MCF 10A (cell line): Measurements from ENCODE around the gene DRAM1. TPM values are rescaled to one million over a fixed set of nuclear protein-coding genes. Genes with fewer than 3 reads are reported as not detected.

Experiments used
- BruUV-seq: library from RNA; stranded (reverse); fragments of 400-500 nt; replicated peaks from 2 replicates; lab custom pipeline; 2021; lab: Mats Ljungman, UMichigan
- CTCF ChIA-PET: fragments of 300-600 bp; sonication (Branson Sonifier 250); formaldehyde crosslinking; extraction: SDS; loops from one replicate; lab custom pipeline; 2021; ENCODE audit warnings: antibody characterized with exemption, inconsistent platforms; lab: Yijun Ruan, JAX
- POLR2A ChIA-PET: fragments of 300-600, 350-650 bp; sonication (Branson Sonifier 250); formaldehyde crosslinking; extraction: SDS; loops from one replicate; lab custom pipeline; 2020; ENCODE audit warnings: antibody characterized with exemption, inconsistent platforms; lab: Yijun Ruan, JAX
- DNase-seq: peaks from one replicate; pipeline ENCODE4 v3.0.0-alpha.2; 2018; ENCODE audit not compliant: unreplicated experiment
- H3K27ac Mint-ChIP-seq: one replicate; pipeline ENCODE4 v1.8.0; 2022; ENCODE audit warnings: mild to moderate bottlenecking, low read depth, mixed read lengths; ENCODE audit not compliant: unreplicated experiment
- H3K27me3 Mint-ChIP-seq: one replicate; pipeline ENCODE4 v1.8.0; 2022; ENCODE audit warnings: mixed read lengths; ENCODE audit not compliant: insufficient read depth, unreplicated experiment
- H3K36me3 Mint-ChIP-seq: one replicate; pipeline ENCODE4 v1.8.0; 2022; ENCODE audit warnings: mild to moderate bottlenecking, moderate library complexity, mixed read lengths; ENCODE audit not compliant: insufficient read depth, unreplicated experiment
- H3K4me1 Mint-ChIP-seq: one replicate; pipeline ENCODE4 v1.8.0; 2022; ENCODE audit warnings: mixed read lengths; ENCODE audit not compliant: insufficient read depth, unreplicated experiment
- H3K4me3 Mint-ChIP-seq: one replicate; pipeline ENCODE4 v1.8.0; 2022; ENCODE audit warnings: mild to moderate bottlenecking, moderate library complexity, mixed read lengths; ENCODE audit not compliant: unreplicated experiment
- H3K9me3 Mint-ChIP-seq: one replicate; pipeline ENCODE4 v1.8.0; 2022; ENCODE audit warnings: mixed read lengths; ENCODE audit not compliant: unreplicated experiment
- CTCF ChIP-seq: fragments of 200-600 bp; IDR thresholded peaks from one replicate; pipeline ENCODE4 v1.8.0; 2022; ENCODE audit warnings: antibody characterized with exemption, mild to moderate bottlenecking; ENCODE audit not compliant: unreplicated experiment
- intact Hi-C: fragments of 100-400 bp; cut with micrococcal nuclease; formaldehyde crosslinking; loops from 2 replicates; pipeline ENCODE4 v1.14.1; 2022
- total RNA-seq: library from RNA; stranded (reverse); gene quantifications from 2 replicates; pipeline ENCODE4 v1.2.3, GENCODE V29; 2022

Gene DRAM1
- total RNA-seq, 1 experiment from 2014 or later = 8.7 TPM

GRCh38 chr12:101839324-101840283 is 37.8 kb upstream of the DRAM1 start:
- Mint-ChIP-seq H3K4me1 (no peaks in the 10 kb centered on the region), H3K27ac (no peak overlapping the region), H3K27me3 (no peaks in the 10 kb centered on the region), H3K9me3 (no peaks in the 10 kb centered on the region), H3K36me3 (no peaks in the 10 kb centered on the region), H3K4me3 (no peak overlapping the region)
- TF ChIP-seq CTCF = peak; percentile 83
- DNase-seq = peak; percentile 70
- ChIA-PET CTCF (interaction anchor here (0.6 to 6.3 kb wide), 56 partner anchors 9 to 901 kb away, joined by 3 to 73 read pairs (median 4); partner anchors contain the start of genes ARL1, DRAM1 and GNPTAB), POLR2A (interaction anchor here (0.9 to 1.6 kb wide), 3 partner anchors 8 to 48 kb away, joined by 4 to 7 read pairs (median 7); partner anchors contain the start of gene GNPTAB)
- BruUV-seq = no TSS peak
- intact Hi-C loops = loop anchor here (1.0 to 2.0 kb wide), 4 partner anchors 47 to 425 kb away; no protein-coding TSS in a partner anchor

GRCh38 chr12:101841069-101841468 is 36.3 kb upstream of the DRAM1 start:
- no peak overlapping the region for H3K4me3 Mint-ChIP-seq
- no peaks in the 10 kb centered on the region for H3K9me3 Mint-ChIP-seq
- BruUV-seq = no TSS peak

GRCh38 chr12:101845137-101845711 is 32.2 kb upstream of the DRAM1 start:
- intact Hi-C loops = no loop called here

More at GRCh38 chr12:101841069-101841468, 36.3 kb upstream of the DRAM1 start:
- Mint-ChIP-seq H3K36me3 (no peaks in the 10 kb centered on the region), H3K27me3 (no peaks in the 10 kb centered on the region), H3K27ac (no peak overlapping the region), H3K4me1 (no peaks in the 10 kb centered on the region)
- intact Hi-C loops = no loop called here
- no peak for DNase-seq
- ChIA-PET CTCF (interaction anchor here (0.8 to 6.3 kb wide), 15 partner anchors 8 to 426 kb away, joined by 3 to 73 read pairs (median 8); partner anchors contain the start of gene GNPTAB), POLR2A (interaction anchor here (0.6 to 1.4 kb wide), 2 partner anchors 68 to 930 kb away, joined by 3 to 7 read pairs; no protein-coding TSS in a partner anchor)
- TF ChIP-seq CTCF = no peak

More at GRCh38 chr12:101845137-101845711, 32.2 kb upstream of the DRAM1 start:
- no peak overlapping the region for H3K27ac Mint-ChIP-seq
- ChIA-PET POLR2A (interaction anchor here (0.6 kb wide), 1 partner anchor 60 kb away, joined by 3 read pairs; no protein-coding TSS in a partner anchor), CTCF (interaction anchor here (0.6 to 1.1 kb wide), 6 partner anchors 10 to 439 kb away, joined by 3 to 7 read pairs (median 3); partner anchors contain the start of gene GNPTAB)
- no peaks in the 10 kb centered on the region for H3K4me1 Mint-ChIP-seq
- H3K36me3 Mint-ChIP-seq = no peaks in the 10 kb centered on the region
- TF ChIP-seq CTCF = no peak
- no TSS peak for BruUV-seq
- DNase-seq = no peak
- no peaks in the 10 kb centered on the region for H3K27me3 Mint-ChIP-seq
- H3K9me3 Mint-ChIP-seq = no peaks in the 10 kb centered on the region
- H3K4me3 Mint-ChIP-seq = no peak overlapping the region
